Measurements from ENCODE around the gene KDM4B.
"Not testable (repeated sequence)": the region's sequence is repeated elsewhere in the genome, so short reads cannot be mapped to it uniquely, and the experiment has no call there.

KDM4B gene

DNA sequence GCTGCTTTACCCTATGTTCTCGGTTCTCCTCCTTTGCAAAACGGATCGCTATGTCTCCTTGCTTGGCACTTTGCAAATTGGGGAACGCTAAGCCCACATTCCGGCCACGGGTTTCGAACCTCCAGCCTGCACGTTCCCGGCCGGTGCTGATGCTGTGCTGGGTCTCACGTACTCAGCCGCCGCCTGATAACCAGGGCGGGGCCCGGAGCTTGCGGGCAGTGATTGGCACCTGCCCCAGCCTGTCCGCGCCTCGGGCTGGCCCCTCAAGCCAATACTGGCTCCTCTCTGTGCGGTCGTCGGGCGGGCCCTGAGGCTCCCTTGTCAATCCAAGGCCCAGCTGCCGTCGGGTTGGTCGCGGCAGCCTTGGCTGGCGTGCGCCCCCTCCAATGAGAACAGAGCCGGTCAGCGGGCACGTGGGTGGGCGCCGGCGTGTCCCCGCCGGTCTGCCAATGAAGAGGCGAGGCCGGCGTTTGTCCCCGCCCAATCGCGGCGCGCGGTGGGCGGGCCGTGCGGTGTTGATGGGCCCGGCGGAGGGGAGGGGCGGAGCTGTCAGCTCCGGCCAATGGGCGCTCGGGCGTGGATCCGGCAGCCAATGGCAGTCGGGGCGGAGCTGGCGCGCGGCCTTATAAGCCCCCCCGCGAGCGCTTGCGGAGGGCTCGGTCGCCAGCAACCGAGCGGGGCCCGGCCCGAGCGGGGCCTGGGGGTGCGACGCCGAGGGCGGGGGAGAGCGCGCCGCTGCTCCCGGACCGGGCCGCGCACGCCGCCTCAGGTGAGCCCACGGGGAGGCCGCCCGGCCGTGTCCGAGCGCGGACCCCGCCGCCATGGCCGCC is at the start of gene KDM4B:
TSS of gene KDM4B (plus strand) at position 652 of the 830 bp plus-strand sequence. CDS start 63,778 bp downstream, outside the sequence.
- DNase-seq (ENCODE audit: low spot score), result peak; percentile 99

DNA sequence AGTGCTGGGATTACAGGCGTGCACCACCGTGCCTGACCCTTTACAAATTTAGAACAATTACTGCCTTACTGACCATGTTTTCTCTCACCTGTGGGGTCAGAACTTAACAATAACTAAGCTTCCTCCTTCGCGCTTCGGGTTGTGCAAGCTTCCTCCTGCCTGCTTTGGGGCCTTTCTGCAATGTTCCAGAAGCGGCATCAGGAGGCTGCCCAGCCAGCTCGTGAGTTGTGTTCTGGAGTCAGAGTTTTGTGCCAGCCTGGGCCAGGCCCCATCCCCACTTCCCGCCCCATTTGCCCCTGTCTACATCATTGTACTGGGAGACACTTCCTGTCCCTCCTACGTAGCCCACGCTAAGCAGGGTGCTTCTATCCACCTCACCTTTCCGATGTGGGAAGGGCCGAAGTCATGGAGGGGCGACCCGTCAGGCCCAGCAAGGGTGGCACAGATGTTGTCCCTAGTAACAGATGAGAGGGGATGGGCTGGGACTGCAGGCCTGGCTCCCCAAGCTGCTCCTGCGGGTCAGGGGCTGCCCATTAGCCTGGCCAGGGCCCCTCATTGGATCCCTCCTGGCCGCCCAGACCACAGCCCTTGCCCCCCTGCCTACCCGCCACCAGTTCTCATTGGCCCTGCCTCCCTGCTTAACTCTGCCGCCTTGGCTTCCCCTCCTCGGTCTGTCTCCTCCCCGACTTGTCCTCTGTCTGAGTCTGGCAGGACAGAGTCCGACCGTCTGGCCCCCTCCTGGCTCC is 46.2 kb upstream of the KDM4B start:
- no peak for DNase-seq (ENCODE audit: low spot score)

DNA sequence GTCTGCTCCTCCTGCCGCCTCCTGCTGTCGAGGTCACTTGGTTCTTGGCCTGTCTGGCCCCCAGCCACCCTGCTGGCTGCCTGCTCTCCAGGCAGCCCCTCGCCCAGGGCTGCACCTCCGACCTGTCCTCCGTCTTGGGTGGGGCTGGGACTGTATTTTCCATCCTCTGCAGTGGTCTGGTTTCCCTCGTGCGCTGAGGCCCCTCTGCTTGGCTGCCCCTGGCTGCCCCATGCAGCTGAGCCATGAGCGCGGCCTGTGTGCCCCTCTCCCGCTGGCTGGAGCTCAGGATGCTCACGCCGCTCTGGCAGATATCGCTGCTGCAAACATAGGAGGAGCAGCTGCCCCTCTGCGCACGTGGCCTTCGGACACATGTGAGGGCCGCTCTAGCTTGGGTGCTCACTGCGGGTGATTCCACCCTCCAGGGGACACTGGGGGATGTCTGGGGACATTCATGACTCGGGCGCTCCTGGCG is 45.6 kb upstream of the KDM4B start:
- DNase-seq (ENCODE audit: low spot score), result no peak

DNA sequence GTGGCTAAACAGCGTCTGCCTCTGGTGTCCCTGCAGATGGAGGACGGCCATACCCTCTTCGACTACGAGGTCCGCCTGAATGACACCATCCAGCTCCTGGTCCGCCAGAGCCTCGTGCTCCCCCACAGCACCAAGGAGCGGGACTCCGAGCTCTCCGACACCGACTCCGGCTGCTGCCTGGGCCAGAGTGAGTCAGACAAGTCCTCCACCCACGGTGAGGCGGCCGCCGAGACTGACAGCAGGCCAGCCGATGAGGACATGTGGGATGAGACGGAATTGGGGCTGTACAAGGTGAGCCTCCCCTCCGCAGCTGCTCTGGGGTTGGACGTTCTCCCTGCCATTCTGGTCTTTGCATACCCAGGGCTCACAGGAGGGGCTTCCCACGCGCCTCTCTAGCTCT is 39.7 kb upstream of the KDM4B start:
- no peak for DNase-seq (ENCODE audit: low spot score)

DNA sequence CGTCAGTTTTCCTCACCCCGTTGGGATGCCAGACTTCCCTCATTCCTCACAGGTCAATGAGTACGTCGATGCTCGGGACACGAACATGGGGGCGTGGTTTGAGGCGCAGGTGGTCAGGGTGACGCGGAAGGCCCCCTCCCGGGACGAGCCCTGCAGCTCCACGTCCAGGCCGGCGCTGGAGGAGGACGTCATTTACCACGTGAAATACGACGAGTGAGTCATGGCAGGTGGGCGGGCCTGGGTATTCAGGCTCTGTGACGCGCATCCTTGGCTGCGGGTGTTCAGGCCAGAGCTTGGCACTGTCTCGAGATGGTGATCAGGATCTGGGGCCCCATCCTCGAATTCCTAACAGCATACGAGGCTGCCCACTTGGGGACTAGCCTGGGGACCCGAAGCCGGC is 38.2 kb upstream of the KDM4B start:
- DNase-seq (ENCODE audit: low spot score), result no peak

DNA sequence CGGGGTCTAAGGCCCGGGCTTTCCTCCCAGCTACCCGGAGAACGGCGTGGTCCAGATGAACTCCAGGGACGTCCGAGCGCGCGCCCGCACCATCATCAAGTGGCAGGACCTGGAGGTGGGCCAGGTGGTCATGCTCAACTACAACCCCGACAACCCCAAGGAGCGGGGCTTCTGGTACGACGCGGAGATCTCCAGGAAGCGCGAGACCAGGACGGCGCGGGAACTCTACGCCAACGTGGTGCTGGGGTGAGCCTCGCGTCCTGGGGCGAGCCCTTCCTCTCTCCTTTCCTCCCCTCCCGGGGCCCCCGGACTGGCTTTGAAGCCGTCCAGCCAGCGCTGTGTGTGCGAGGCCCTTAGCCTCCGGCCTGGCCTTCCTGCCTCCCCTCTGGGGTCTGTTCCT is 36.2 kb upstream of the KDM4B start:
- DNase-seq (ENCODE audit: low spot score), result no peak

DNA sequence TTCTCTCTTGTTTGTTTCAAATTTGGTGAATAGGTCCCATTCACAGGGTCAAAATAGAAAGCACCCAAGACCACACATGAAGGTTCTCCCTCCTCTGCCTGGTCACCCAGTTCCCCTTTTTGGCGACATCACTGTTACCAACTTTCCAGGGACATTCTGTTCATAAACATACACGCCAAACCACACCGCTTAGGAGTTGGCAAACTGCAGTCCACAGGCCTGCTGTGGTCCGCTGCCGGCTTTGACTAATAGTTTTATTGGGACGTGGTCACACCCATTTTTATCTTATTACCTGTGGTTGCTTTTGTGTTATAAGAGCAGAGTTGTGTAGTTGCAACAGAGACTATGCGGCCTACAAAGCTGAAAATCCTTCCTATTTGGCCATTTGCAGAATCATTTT is 35.4 kb upstream of the KDM4B start:
- no peak for DNase-seq (ENCODE audit: low spot score)

DNA sequence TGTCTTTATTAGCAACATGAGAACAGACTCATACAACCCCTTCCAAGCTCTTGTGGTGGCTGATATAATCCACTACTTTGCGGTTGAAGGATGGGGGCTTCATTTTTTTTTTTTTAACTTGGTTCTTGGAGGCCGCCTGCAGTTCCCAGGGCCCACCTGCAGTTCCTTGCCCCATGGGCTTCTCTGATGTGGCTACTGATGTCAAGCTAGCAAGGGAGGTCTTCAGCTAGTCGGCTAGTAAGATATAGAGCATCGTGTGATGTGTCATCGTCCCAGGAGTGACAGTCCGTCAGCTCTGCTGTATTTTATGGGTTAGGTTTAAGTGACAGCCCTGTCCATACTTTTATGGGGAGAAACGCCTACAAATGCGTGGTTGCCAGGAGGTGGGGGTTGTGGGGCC is 33.5 kb upstream of the KDM4B start:
- DNase-seq (ENCODE audit: low spot score), result no peak

DNA sequence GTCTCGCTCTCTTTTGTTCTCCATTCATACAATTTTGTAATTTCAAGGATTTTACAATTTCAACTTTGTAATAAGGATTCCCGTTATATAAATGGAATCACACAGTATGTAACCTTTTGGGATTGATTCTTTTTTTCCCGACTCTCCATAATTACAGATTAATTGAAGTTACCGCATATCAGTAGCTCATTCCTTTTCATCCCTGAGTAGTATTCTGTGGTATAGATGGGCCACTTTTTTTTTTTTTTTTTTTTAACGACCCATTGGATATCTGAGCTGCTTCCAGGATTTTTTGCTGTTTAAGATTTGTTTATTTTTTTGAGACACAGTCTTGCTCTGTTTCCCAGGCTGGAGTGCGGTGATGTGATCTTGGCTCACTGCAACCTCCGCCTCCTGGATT is 31.9 kb upstream of the KDM4B start:
- no peak for DNase-seq (ENCODE audit: low spot score)

DNA sequence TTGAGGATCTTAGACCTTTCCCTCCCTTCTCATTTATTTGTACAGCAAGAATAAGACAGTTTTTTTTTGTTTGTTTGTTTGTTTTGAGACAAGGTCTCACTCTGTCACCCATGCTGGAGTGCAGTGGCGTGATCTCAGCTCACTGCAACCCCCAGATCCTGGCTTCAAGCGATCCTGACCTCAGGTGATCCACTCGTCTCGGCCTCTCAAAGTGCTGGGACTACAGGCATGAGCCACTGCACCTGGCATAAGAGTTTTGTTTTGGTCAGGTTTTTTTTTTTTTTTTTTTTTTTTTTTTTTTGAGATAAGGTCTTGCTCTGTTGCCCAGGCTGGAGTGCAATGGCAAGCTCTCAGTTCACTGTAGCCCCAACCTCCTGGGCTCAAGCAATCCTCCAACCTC is 30.5 kb upstream of the KDM4B start:
- DNase-seq (ENCODE audit: low spot score), result not testable (repeated sequence)

DNA sequence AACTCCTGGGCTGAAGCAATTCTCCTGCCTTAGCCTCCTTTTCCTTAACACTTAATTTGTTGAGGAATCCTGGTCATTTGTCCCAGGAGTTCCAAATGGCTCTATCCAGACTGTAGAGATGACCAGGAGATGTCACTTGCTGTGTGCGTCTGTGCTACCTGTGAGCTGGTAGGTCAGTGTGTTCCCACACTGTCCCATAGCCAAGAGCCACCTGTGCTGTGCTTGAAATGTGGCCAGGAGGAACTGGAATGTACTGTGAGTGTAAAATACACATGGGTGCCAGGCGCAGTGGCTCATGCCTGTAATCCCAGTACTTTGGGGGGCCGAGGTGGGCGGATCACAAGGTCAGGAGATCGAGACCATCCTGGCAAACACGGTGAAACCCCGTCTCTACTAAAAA is 29.4 kb upstream of the KDM4B start:
- DNase-seq (ENCODE audit: low spot score), result no peak

DNA sequence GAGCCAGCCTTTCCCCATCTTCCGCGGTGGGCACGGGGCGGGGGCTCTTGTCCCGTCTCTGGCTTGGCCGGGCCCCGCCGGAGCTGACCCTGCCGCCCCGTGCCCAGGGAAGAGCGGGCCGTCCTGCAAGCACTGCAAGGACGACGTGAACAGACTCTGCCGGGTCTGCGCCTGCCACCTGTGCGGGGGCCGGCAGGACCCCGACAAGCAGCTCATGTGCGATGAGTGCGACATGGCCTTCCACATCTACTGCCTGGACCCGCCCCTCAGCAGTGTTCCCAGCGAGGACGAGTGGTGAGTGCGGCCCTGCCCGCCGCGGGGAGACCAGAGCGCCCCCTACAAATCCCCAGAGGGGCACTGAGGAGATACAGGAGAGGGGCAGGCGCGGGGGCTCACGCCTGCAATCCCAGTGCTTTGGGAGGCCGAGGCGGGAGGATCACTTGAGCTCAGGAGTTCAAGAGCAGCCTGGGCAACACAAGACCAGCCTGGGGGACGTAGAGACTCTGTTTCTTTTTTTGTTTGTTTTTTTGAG is 27.2 kb upstream of the KDM4B start:
- not testable (repeated sequence) for DNase-seq (ENCODE audit: low spot score)

DNA sequence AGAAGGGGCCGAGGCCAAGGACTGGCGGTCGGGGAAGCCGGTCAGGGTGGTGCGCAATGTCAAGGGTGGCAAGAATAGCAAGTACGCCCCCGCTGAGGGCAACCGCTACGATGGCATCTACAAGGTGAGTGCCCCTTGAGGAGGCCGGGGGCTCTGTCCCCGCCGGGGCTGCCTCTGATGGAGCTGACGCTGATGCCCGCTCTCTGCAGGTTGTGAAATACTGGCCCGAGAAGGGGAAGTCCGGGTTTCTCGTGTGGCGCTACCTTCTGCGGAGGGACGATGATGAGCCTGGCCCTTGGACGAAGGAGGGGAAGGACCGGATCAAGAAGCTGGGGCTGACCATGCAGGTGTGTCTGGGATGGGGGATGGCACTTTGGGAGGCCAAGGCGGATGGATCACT is 18.3 kb upstream of the KDM4B start:
- not testable (repeated sequence) for DNase-seq (ENCODE audit: low spot score)

DNA sequence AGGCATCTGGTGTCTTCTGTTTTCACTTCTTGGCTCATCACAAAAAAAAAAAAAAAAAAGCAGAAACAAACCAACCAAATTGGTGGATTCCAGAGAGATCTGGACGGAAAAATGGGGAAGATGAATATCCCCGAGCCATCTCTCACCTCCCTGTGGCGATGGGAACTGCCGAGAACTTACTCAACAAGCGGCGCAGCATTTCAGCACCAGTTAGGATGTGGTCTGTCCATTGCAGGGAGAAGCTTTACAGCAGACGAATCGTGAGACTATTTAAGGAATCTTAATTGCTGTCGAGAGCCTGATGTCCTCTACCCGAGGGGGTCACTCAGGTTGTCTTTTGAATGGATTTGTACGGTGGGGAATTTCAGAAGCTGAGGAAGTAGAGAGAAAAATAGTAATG is 17.3 kb upstream of the KDM4B start:
- DNase-seq (ENCODE audit: low spot score), result no peak

DNA sequence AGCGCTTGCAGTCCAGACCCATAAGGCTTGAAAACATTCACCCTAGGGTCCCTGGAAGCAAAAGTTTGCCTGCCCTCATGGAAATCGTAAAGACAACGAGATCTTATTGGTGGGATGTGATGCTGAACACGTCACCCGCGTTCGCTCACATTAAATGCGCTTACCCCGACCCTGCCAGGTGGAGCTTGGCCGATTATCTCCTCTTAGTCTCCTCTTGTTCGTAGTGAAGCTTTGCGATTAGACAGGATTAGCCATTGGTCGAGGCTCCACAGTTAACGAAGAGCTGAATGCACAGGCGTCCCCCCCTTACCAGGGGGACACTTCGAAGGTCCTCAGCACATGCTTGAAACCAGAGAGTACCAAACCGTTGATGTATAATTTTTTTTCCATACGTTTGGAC is 16.0 kb upstream of the KDM4B start:
- no peak for DNase-seq (ENCODE audit: low spot score)

DNA sequence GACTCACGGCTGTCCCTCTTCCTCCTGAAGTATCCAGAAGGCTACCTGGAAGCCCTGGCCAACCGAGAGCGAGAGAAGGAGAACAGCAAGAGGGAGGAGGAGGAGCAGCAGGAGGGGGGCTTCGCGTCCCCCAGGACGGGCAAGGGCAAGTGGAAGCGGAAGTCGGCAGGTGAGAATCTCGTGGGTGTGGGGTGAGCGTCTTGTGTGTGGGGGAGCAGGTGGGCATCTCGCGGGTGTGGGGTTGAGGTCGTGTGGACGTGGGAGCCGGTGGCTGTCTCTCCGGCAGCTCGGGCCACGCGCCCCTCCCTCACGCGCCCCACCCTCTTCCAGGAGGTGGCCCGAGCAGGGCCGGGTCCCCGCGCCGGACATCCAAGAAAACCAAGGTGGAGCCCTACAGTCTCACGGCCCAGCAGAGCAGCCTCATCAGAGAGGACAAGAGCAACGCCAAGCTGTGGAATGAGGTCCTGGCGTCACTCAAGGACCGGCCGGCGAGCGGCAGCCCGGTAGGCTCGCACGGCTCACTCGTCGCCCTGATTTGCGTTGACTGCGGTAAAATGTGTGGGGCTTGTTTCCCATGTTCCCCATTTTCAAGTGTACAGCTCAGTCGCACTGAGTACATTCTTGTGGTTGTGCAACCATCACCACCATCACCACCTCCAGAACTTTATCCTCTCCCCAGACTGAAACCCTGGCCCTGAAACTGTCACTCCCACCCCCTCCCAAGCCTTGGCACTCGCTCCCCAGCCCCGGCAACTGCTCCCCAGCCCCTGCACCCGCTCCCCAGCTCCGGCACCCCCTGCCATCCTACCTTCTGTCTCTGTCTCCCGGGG is 14.4 kb upstream of the KDM4B start:
- not testable (repeated sequence) for DNase-seq (ENCODE audit: low spot score)

DNA sequence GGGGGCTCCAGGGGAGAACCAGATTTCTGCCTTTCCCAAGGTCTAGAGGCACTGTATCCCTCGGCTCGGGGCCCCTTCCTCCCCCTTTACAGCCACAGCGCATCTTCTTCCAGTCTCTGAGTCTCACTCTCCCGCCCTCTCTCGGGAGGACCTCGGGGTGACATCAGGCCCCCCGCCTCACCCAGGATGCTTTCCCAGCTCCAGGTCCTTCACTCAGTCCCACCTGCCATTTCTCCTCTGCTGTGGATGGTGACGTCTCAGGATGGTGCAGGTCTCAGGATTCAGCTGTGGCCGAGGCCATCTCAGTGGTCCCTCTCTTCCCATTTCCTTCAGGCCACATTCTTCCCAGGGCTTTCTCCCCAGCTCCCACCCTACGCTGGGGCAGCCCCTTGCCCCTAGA is 13.6 kb upstream of the KDM4B start:
- no peak for DNase-seq (ENCODE audit: low spot score)

DNA sequence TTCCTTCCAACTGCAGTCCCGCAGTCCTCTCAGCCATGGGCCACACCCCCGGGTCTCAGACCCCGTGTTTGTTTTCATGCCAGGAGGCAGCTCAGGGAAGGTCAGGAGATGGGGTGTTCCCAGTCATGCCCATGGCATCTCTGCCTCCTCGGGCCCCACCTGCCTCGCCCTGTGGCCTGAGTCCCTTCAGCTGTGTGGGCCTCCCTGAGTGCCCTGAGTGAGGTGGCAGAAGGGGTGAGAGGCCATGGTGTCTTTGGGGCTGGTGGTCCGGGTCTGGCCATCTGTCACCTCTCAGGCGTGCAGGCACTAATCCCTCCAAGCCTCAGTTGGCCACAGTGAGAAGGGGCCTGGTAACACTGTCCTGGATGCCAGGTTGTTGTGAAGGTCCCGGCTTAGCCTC is 10.9 kb upstream of the KDM4B start:
- DNase-seq (ENCODE audit: low spot score), result no peak

DNA sequence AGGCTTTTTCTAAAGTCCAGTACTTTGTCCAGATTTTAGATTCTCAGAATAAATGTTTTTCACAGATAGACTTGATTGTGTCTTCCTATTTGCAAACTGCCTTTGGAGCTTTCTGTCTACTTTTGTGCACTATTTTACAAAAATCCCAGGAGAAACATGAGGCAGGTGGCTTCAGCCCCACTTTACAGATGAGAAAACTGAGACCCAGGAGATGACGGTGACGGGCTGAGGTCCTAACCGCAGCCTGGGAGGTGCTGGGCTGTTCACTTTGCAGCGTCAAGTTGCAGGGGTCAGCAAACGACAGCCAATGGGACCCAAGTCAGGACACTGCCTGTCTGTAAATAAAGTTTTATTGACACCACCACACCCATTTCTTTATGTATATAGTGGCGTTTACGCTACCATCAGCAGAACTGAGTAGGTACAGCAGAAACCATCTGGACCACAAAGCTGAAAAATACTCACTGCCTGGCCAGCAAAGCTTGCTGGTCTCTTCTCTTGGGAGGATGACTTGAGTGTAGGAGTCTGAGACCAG is 6.8 kb upstream of the KDM4B start:
- DNase-seq (ENCODE audit: low spot score), result no peak

DNA sequence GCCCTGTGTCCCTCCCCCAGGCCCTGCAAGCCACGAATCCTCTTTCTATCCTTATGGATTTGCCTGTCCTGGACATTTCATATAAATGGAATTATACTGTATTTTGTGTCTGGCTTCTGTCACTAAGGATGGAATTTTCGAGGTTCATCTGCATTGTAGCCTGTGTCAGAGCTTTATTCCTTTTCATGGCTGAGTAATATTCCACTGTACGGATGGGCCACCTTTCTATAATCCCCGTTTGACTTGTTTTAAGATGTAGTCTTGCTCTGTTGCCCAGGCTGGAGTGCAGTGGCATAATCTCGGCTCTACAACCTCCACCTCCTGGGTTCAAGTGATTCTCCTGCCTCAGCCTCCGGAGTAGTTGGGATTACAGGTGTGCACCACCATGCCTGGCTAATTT is 3.9 kb upstream of the KDM4B start:
- no peak for DNase-seq (ENCODE audit: low spot score)

DNA sequence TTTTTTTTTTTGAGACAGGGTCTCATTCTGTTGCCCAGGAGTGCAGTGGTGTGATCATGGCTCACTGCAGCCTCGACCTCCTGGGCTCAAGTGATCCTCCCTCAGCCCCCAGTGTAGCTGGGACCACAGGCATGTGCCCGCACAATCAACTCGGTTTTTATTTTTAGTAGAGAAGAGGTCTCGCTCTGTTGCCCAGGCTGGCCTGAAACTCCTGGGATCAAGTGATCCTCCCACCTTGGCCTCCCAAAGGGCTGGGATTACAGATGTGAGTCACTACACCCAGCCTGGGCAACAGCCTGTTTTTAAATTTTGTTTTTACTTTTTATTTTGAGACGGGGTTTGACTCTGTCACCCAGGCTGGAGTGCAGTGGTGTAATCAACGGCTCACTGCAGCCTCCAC is 2.3 kb upstream of the KDM4B start:
- DNase-seq (ENCODE audit: low spot score), result no peak

Measured in kidney capillary endothelial cell (primary cell).